ENCODE data around the gene ANKRD63. TPM values are rescaled to one million over a fixed set of nuclear protein-coding genes. Genes with fewer than 3 reads are reported as not detected.
A peak's percentile ranks its signal among the peaks of the same experiment; 100 is the strongest.

The ANKRD63 gene
- total and polyA plus RNA-seq, 4 donors = 0.14 to 0.30 (median 0.28) TPM; not detected in 1

DNA sequence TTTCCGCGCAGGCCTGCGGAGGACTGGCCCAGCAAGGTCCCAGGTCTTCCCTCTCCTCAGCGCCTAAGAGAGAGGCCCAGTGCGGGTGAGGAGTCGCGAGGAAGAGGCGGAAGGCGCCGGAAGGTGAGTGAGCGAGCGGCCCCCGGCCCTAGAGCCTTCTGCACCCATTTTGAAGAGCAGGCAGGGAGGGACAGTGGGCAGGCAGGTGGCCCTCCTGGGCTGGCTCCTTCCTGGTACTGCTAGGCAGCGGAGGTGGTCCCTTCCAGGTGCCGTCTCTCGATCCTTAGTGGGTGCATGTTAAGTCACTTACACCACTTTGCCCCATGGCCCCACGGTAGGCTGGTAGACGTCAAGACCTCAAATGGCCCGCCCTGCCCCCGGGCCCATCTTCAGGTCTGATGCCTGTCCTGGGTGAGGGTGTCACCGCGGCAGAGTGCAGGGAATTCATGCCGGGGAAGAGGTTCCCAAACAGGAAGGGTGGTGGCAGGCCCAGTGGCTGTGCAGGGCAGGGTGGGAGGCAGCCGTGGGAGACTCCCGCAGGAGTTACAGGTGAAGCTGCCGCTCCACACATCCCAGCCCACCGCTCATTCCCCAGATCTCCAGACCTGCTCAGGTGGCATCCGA lies 29.6 kb downstream of the ANKRD63 start:
- 50% methylated on average over 24 of the region's 28 CpGs for WGBS (ENCODE audit: insufficient coverage)
- Histone ChIP-seq H3K9me3 (ENCODE audit: control insufficient read depth, insufficient read depth, low read length) (no peaks in the 10 kb centered on the region), H3K27ac (ENCODE audit: low read depth, low read length) (no peak overlapping the region), H3K4me1 (ENCODE audit: control insufficient read depth, insufficient read depth, low read length) (peaks cover 24% of the 10 kb centered on the region), H3K36me3 (ENCODE audit: control insufficient read depth, insufficient read depth, low read length) (peaks cover 20% of the 10 kb centered on the region), H3K27me3 (ENCODE audit: control insufficient read depth, insufficient read depth, low read length) (peaks cover 26% of the 10 kb centered on the region), H3K4me3 (ENCODE audit: low read depth, low read length) (peak overlapping the region; percentile 38)
- DNase-seq (ENCODE audit: low read depth in 4 of 6, low spot score in 6 of 6) = no peak

DNA sequence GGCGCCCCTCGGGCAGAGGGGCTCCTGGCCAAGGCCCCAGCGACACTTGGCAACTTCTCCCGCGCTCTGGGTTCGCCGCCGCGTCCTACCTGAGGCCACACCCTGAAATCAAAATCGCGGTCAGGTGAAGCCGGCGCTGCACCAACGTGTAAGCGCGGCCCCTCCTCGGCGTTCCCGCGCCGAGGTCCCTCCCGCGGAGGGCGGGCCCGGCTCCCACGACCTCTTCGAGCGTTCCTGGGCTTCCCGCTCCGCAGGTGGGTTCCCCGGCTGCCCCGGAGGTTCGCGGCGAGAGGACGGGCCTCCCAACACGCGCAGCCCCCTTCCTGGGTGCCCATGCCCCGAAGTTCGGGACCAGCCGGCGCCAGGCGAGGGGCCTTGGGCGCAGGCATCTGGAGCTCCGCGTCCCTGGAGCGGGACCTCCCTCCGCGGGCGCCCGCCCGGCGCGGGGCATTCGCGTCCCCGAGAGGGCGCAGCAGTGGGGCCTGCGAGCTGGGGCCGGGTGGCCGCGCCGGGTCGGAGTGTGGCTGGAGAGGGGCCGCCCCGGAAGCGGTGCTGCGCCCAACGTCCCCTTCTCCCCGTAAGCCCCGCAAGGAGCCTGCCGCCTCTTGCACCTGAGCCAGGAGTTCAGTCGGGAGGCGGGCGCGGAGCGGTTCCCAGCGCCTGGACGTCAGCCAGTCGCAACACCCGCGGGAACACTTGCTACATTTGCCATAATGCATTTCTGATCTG lies 30.3 kb downstream of the ANKRD63 start:
- Histone ChIP-seq H3K4me3 (ENCODE audit: low read depth, low read length) (peak overlapping the region; percentile 38), H3K4me1 (ENCODE audit: control insufficient read depth, insufficient read depth, low read length) (peaks cover 24% of the 10 kb centered on the region), H3K9me3 (ENCODE audit: control insufficient read depth, insufficient read depth, low read length) (no peaks in the 10 kb centered on the region), H3K36me3 (ENCODE audit: control insufficient read depth, insufficient read depth, low read length) (peaks cover 16% of the 10 kb centered on the region), H3K27me3 (ENCODE audit: control insufficient read depth, insufficient read depth, low read length) (peaks cover 26% of the 10 kb centered on the region), H3K27ac (ENCODE audit: low read depth, low read length) (no peak overlapping the region)
- DNase-seq (ENCODE audit: low read depth in 4 of 6, low spot score in 6 of 6) = peak in 2 of 6 donors; percentile 69 to 71
- 2% methylated on average over 82 of the region's 82 CpGs for WGBS (ENCODE audit: insufficient coverage)

DNA sequence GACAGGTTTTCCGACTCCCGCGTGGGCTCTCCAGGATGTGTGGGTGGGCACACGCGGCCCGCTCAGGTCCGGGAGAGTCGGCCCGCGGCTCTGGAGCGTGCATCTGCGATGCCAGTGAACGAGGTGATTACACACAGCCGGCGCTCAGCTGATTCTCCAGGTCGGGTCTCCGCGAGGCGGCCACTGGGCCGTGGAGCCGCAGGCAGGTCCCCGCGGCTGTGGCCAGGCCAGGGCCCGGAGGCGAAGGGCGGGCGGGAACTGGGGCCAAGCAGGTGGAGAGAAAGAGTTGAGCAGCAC lies 30.8 kb downstream of the ANKRD63 start:
- Histone ChIP-seq H3K27me3 (ENCODE audit: control insufficient read depth, insufficient read depth, low read length) (peaks cover 26% of the 10 kb centered on the region), H3K4me3 (ENCODE audit: low read depth, low read length) (no peak overlapping the region), H3K9me3 (ENCODE audit: control insufficient read depth, insufficient read depth, low read length) (no peaks in the 10 kb centered on the region), H3K4me1 (ENCODE audit: control insufficient read depth, insufficient read depth, low read length) (peaks cover 24% of the 10 kb centered on the region), H3K36me3 (ENCODE audit: control insufficient read depth, insufficient read depth, low read length) (peaks cover 14% of the 10 kb centered on the region), H3K27ac (ENCODE audit: low read depth, low read length) (no peak overlapping the region)
- 28% methylated on average over 27 of the region's 27 CpGs for WGBS (ENCODE audit: insufficient coverage)
- peak in 1 of 6 donors; percentile 25 for DNase-seq (ENCODE audit: low read depth in 4 of 6, low spot score in 6 of 6)

DNA sequence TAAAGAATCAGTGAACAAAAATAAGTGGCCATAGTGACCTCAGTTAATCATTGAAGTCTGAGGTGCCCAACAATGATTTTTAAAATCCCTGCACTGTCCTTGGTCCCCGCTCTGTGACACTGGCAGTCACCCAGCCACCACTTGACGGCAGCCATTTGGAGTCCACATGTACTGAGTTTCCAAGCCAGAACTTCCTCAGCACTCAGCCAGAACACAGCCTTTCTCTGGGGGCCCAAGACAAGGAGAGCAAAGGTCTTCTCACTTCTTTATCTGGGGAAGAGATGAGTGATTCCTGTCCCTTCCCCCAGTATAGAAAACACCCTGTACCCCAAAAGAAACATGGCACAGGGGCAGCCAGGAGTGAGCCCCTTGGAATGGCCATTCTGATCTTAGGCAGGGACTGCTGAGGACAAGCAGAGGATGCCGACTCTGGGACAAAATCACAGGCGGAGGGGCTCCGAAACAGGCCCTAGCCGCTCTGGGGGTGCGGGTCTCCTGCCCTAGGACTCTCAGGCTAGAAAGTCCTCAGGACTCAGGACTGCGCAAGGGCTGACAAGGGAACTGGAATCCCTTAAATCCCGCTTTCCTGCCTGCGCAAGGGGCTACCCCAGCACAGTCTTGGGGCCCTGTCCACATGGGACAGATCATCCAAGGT lies 31.3 kb downstream of the ANKRD63 start:
- H3K4me3 ChIP-seq (ENCODE audit: low read depth, low read length) = no peak overlapping the region
- WGBS (ENCODE audit: insufficient coverage) = 91% methylated on average over 10 of the region's 10 CpGs
- H3K27ac ChIP-seq (ENCODE audit: low read depth, low read length) = no peak overlapping the region
- H3K27me3 ChIP-seq (ENCODE audit: control insufficient read depth, insufficient read depth, low read length) = peaks cover 26% of the 10 kb centered on the region
- peaks cover 10% of the 10 kb centered on the region for H3K36me3 ChIP-seq (ENCODE audit: control insufficient read depth, insufficient read depth, low read length)
- peaks cover 28% of the 10 kb centered on the region for H3K4me1 ChIP-seq (ENCODE audit: control insufficient read depth, insufficient read depth, low read length)
- H3K9me3 ChIP-seq (ENCODE audit: control insufficient read depth, insufficient read depth, low read length) = no peaks in the 10 kb centered on the region
- DNase-seq (ENCODE audit: low read depth in 4 of 6, low spot score in 6 of 6) = no peak

DNA sequence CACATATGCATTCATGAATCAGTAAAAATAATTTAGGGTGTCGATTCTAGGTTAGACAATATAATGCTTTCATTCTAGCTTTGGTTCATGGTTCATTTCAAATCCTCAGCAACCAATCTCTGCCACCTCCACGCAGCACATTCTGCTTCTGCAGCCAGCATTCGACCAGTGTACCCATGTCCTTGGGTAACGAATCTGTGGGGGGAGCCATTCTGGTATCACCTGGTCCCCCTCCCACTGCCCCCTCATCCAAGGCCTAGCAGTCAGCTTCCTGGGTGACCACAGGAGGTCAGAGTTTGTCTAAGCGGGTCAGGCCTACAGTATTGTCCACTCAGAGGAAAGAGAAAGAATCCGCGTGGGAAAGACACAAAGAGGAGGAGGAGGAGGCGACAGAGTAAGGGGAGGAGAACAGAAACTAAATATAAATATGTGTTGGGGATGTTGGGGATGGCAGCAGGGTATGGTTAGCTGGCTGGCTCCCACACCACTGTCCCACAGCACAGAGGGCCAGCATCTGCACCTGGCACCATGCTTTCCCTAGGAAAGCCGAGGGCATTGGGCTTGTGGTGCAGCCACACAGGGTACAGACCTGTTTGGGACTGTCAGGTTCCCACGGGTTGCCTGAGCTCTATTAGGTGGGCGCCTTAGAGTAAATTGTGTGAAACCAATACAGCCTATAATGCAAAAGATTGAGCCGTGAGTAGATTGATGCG lies 31.9 kb downstream of the ANKRD63 start:
- WGBS (ENCODE audit: insufficient coverage) = 95% methylated on average over 12 of the region's 13 CpGs
- no peak for DNase-seq (ENCODE audit: low read depth in 4 of 6, low spot score in 6 of 6)
- H3K9me3 ChIP-seq (ENCODE audit: control insufficient read depth, insufficient read depth, low read length) = no peaks in the 10 kb centered on the region
- no peak overlapping the region for H3K27ac ChIP-seq (ENCODE audit: low read depth, low read length)
- H3K4me1 ChIP-seq (ENCODE audit: control insufficient read depth, insufficient read depth, low read length) = peaks cover 33% of the 10 kb centered on the region
- no peak overlapping the region for H3K4me3 ChIP-seq (ENCODE audit: low read depth, low read length)
- H3K36me3 ChIP-seq (ENCODE audit: control insufficient read depth, insufficient read depth, low read length) = peaks cover 10% of the 10 kb centered on the region
- H3K27me3 ChIP-seq (ENCODE audit: control insufficient read depth, insufficient read depth, low read length) = peaks cover 26% of the 10 kb centered on the region

DNA sequence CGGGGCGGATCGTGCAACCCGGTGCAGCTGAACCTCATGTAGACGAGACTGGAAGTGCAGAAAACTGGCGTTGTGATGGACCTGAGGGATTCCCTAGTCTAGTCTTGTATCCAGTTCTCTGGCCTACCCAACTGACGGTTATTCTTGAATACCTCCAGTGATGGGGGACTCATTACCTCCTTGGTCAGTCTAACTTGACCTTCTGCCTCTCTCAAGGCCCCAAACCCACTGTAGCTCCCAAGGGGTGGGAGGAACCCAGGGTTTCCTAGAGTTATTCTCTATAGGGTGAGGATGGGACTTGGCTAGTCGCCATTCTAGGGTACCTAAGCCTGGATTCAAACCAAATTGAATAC lies 32.6 kb downstream of the ANKRD63 start:
- no peaks in the 10 kb centered on the region for H3K9me3 ChIP-seq (ENCODE audit: control insufficient read depth, insufficient read depth, low read length)
- no peak for DNase-seq (ENCODE audit: low read depth in 4 of 6, low spot score in 6 of 6)
- no peak overlapping the region for H3K4me3 ChIP-seq (ENCODE audit: low read depth, low read length)
- no peak overlapping the region for H3K27ac ChIP-seq (ENCODE audit: low read depth, low read length)
- peaks cover 26% of the 10 kb centered on the region for H3K27me3 ChIP-seq (ENCODE audit: control insufficient read depth, insufficient read depth, low read length)
- WGBS (ENCODE audit: insufficient coverage) = 79% methylated on average over 7 of the region's 8 CpGs
- H3K36me3 ChIP-seq (ENCODE audit: control insufficient read depth, insufficient read depth, low read length) = peaks cover 6% of the 10 kb centered on the region
- H3K4me1 ChIP-seq (ENCODE audit: control insufficient read depth, insufficient read depth, low read length) = peaks cover 33% of the 10 kb centered on the region

DNA sequence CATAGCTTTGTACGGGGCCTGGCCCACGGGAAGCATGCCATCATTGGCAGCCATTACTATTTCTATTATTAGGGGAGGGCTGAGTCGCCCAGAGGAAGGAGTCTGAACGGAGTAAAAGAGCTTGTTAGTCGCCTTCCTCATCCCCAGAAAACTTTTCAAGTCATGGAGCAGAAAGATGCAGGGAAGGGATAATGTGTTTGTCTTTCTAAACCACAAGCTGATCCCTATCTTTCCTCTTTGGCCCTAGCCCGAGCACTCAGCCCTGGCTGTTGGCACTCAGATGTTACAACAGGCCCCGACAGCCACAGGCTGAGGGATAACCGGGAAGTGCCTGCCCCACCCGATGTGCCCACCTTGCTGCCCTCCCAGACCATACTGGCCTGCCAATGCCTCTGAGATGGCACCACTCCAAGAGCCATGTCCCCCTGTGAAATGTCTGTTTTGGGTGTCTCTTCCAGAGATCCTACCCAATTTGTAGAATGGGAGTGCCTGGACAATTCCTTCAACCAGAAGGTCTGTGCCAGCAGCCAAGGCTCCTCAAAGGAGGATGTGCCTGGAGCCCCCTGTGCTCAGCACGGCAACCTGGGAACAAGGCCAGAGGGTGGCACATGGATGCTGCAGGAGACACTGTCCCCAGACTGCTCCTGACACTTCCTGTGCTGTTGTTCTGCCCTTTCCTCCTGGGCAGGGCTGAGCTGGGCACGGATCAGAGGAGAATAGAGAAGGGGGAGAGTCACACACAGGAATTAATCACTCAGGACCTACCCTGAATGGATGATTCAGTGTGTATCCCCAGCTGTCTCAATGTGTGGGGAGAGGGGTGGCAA lies 33.2 kb downstream of the ANKRD63 start:
- H3K4me1 ChIP-seq (ENCODE audit: control insufficient read depth, insufficient read depth, low read length) = peaks cover 33% of the 10 kb centered on the region
- peaks cover 26% of the 10 kb centered on the region for H3K27me3 ChIP-seq (ENCODE audit: control insufficient read depth, insufficient read depth, low read length)
- 49% methylated on average over 3 of the region's 11 CpGs for WGBS (ENCODE audit: insufficient coverage)
- H3K36me3 ChIP-seq (ENCODE audit: control insufficient read depth, insufficient read depth, low read length) = peaks cover 5% of the 10 kb centered on the region
- no peak for DNase-seq (ENCODE audit: low read depth in 4 of 6, low spot score in 6 of 6)
- H3K9me3 ChIP-seq (ENCODE audit: control insufficient read depth, insufficient read depth, low read length) = no peaks in the 10 kb centered on the region
- H3K27ac ChIP-seq (ENCODE audit: low read depth, low read length) = no peak overlapping the region
- H3K4me3 ChIP-seq (ENCODE audit: low read depth, low read length) = no peak overlapping the region

DNA sequence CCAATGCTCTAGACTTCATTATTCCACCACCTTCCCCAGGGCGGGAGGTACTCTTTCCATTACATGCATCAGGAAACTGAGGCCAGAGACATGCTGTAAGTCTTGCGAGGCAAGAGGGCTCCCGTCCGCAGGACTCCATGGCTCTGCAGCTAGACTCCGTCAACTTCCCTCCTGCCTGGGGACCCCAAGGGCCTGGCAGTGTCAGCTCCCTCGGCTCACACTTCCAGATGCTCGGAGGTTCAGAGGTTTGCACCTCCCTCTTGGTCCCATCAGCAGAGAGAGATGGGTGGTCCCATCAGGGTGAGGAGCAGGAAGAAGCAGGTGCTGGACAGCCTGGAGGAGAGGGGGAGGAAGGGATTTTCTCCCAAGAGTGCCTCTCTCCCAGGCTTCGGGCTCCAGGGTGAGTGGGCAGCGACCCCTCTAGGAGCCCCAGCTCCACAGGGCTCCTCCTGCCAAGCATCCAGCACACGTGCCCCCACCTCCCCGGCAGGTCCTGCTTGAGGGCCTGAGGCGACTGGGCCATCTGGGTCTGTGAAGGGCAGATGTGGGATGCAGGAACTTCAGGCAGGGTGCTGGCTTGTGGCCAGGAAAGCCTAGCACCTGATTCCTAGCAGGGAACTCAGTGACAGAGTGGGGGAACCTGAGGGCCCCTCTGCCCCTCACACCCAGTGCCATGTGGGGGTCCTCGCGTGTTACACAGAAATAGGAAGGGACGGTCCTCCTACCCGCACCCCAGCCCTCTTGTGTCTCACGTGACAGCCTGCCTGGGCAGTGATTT lies 34.7 kb downstream of the ANKRD63 start:
- WGBS (ENCODE audit: insufficient coverage) = 84% methylated on average over 12 of the region's 17 CpGs
- Histone ChIP-seq H3K4me1 (ENCODE audit: control insufficient read depth, insufficient read depth, low read length) (peaks cover 28% of the 10 kb centered on the region), H3K36me3 (ENCODE audit: control insufficient read depth, insufficient read depth, low read length) (peaks cover 2% of the 10 kb centered on the region), H3K9me3 (ENCODE audit: control insufficient read depth, insufficient read depth, low read length) (no peaks in the 10 kb centered on the region), H3K27ac (ENCODE audit: low read depth, low read length) (no peak overlapping the region), H3K27me3 (ENCODE audit: control insufficient read depth, insufficient read depth, low read length) (peaks cover 14% of the 10 kb centered on the region), H3K4me3 (ENCODE audit: low read depth, low read length) (no peak overlapping the region)
- DNase-seq (ENCODE audit: low read depth in 4 of 6, low spot score in 6 of 6) = no peak
